ENCODE data around the gene PAX6. TPM values are rescaled to one million over a fixed set of nuclear protein-coding genes. Genes with fewer than 3 reads are reported as not detected.

PAX6 gene
- total RNA-seq, 1 donor from 2014 or later: not detected

DNA sequence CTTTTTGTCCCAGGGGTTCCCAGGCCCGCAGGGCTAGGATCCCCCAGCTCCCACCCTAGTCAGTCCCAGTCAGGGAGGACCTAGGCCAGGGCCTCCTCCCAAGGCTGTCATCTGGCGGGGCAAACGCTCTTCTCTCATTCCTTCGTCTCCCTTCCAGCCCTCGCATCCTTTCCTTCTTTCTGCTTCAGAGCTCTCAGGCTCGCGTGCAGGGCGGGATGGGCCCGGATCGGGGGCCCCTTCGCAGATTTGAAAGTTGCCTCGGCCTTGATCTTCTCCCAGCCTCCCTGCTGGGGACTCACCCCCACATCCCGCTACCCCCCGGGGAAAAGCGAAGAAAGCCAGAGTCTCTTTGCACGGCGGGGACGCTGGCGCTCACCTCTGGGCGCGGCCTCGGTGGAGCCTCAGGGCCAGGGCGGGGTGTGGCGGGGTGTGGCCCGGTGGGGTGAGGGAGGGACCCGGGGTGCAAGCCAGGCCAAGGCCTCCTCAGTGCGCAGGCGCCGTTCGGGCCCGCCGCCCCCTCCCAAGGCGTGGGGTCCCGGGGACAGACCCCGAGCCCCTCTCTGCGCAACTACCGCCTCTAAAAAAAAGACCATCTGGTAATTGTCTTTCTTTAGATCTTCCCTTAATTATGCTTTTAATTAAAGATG is 14.8 kb upstream of the PAX6 start:
- no peaks in the 10 kb centered on the region for H3K36me3 Mint-ChIP-seq (ENCODE audit: unreplicated experiment)
- H3K4me3 Mint-ChIP-seq (ENCODE audit: unreplicated experiment): peak overlapping the region; percentile 55
- no peak overlapping the region for H3K27ac Mint-ChIP-seq (ENCODE audit: unreplicated experiment)
- no peaks in the 10 kb centered on the region for H3K9me3 Mint-ChIP-seq (ENCODE audit: unreplicated experiment)
- no peak for DNase-seq (ENCODE audit: extremely low spot score, unreplicated experiment)
- TF ChIP-seq, protein P1, sequence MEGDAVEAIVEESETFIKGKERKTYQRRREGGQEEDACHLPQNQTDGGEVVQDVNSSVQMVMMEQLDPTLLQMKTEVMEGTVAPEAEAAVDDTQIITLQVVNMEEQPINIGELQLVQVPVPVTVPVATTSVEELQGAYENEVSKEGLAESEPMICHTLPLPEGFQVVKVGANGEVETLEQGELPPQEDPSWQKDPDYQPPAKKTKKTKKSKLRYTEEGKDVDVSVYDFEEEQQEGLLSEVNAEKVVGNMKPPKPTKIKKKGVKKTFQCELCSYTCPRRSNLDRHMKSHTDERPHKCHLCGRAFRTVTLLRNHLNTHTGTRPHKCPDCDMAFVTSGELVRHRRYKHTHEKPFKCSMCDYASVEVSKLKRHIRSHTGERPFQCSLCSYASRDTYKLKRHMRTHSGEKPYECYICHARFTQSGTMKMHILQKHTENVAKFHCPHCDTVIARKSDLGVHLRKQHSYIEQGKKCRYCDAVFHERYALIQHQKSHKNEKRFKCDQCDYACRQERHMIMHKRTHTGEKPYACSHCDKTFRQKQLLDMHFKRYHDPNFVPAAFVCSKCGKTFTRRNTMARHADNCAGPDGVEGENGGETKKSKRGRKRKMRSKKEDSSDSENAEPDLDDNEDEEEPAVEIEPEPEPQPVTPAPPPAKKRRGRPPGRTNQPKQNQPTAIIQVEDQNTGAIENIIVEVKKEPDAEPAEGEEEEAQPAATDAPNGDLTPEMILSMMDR (IDR thresholded peaks at IDR 0.05): no peak
- H3K4me1 Mint-ChIP-seq (ENCODE audit: unreplicated experiment): peaks cover 21% of the 10 kb centered on the region
- peaks cover 89% of the 10 kb centered on the region for H3K27me3 Mint-ChIP-seq (ENCODE audit: unreplicated experiment)

DNA sequence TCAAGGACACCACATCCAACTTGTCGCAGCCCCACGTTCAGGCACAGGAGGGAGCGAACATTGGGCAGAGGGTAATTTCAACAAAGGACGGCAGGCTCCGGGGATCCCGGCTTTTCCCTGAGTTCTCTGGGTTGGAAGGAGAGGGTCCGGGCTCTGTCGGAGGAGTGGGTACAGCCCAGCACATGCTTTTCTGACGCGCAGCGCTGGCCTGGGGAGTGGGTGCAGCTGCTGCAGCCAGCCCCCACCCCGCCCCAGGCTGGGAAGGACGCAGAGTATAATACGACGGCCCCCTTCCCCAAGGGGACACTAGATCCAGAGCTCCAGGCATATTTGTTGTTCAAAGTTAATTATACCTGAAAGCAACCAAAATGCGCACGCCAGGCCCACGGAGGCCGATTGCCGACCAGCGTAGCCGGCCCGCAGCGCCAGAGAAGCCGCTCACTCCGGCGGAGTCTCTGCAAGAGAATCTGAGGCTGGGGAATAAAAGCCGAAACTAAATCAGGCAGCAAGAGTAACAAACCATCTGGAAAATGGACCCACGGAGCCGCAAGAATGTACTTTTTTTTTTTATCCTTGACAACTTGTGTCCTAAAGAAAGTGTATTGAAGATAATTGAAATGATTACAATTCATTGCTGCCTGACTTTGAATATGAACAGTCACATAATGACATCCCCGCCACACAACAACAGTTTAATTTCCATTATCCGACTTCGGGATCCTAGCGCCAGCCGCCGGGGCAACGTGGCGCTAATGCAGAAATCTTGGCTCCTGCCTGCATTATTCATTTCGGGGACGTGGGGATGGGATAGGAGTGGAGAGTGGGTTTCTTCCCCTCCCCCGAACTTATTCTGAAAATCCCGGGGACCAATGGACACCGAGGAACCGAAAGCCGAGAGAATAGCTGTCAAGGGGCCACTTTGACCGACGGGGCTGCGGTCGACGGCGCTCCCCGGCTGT is 14.0 kb upstream of the PAX6 start:
- H3K4me3 Mint-ChIP-seq (ENCODE audit: unreplicated experiment): no peak overlapping the region
- H3K4me1 Mint-ChIP-seq (ENCODE audit: unreplicated experiment): peaks cover 21% of the 10 kb centered on the region
- H3K27me3 Mint-ChIP-seq (ENCODE audit: unreplicated experiment): peaks cover 90% of the 10 kb centered on the region
- TF ChIP-seq, protein P1 (IDR thresholded peaks at IDR 0.05): no peak
- no peaks in the 10 kb centered on the region for H3K9me3 Mint-ChIP-seq (ENCODE audit: unreplicated experiment)
- H3K27ac Mint-ChIP-seq (ENCODE audit: unreplicated experiment): no peak overlapping the region
- DNase-seq (ENCODE audit: extremely low spot score, unreplicated experiment): no peak
- no peaks in the 10 kb centered on the region for H3K36me3 Mint-ChIP-seq (ENCODE audit: unreplicated experiment)

DNA sequence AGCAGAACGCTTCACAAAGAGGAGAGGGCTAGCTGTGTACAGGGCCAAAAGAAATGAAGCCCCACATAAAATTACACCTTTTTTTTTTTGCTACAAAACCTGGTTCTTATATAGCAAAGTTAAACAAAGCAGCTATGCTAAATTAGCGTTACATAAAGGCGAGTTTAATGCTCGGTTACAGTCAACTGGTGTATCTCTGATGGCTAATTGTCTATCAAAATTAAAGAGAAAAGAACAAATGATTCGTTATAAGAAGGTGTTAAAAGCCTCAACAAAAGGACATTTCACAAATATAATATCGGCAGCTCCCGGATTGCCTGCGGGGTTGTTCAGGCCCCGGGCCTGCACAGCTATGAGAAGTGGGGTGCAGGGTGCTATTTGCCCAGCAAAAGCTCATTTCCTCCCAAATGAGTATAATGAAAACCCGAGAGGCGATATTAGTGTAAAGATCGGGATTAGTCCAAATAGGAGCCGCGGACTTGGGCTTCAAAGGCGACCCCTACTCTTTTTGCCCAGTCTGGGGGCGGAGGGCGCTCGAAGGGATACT is 13.3 kb upstream of the PAX6 start:
- Mint-ChIP-seq H3K27ac (ENCODE audit: unreplicated experiment) (no peak overlapping the region), H3K36me3 (ENCODE audit: unreplicated experiment) (no peaks in the 10 kb centered on the region), H3K4me3 (ENCODE audit: unreplicated experiment) (no peak overlapping the region), H3K27me3 (ENCODE audit: unreplicated experiment) (peaks cover 89% of the 10 kb centered on the region), H3K4me1 (ENCODE audit: unreplicated experiment) (peaks cover 21% of the 10 kb centered on the region), H3K9me3 (ENCODE audit: unreplicated experiment) (no peaks in the 10 kb centered on the region)
- TF ChIP-seq, protein P1 (IDR thresholded peaks at IDR 0.05): no peak
- no peak for DNase-seq (ENCODE audit: extremely low spot score, unreplicated experiment)

DNA sequence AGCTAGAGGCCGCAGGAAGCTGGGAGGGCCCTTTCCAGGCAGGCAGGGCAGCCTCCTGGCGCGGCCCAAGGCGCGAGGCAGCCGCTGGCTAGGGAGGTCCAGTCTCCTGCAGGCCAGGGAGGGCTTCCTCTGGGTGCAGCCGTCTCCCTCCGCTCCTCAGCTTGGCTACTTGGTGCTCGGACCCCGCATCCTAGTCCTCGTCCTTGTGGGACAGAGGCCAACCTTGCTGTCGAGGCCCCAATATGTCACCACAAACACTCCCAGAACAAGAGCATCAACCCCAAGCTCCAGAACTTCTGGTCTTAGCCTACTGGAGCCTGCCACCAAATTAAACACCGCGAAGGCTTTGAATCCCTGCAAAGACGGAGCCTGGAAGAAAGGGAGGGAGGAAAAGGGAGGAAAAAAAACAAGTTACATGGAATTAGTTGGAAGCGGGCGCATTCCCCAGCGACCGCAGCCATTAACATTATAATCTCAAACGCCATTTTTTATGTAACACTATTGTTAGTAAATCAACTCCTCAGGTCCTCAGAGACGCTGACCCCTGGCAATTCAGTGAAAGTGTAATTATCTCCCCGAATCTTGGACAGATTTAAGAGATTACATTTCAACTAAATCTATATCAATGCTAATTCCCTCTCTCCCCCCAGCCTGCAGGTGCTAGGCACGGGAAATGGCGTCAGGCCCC is 12.7 kb upstream of the PAX6 start:
- no peaks in the 10 kb centered on the region for H3K9me3 Mint-ChIP-seq (ENCODE audit: unreplicated experiment)
- H3K4me3 Mint-ChIP-seq (ENCODE audit: unreplicated experiment): no peak overlapping the region
- H3K27me3 Mint-ChIP-seq (ENCODE audit: unreplicated experiment): peaks cover 87% of the 10 kb centered on the region
- no peak for DNase-seq (ENCODE audit: extremely low spot score, unreplicated experiment)
- H3K4me1 Mint-ChIP-seq (ENCODE audit: unreplicated experiment): peaks cover 21% of the 10 kb centered on the region
- H3K36me3 Mint-ChIP-seq (ENCODE audit: unreplicated experiment): no peaks in the 10 kb centered on the region
- H3K27ac Mint-ChIP-seq (ENCODE audit: unreplicated experiment): no peak overlapping the region
- TF ChIP-seq, protein P1 (IDR thresholded peaks at IDR 0.05): no peak
